H9 (cell line): ENCODE data around the gene KDM5D. TPM values are rescaled to one million over a fixed set of nuclear protein-coding genes. Genes with fewer than 3 reads are reported as not detected.

Experiments used
- DNase-seq: peaks from one replicate; pipeline ENCODE4 v3.0.0-alpha.2; 2017
- H2AFZ ChIP-seq: one replicate; pipeline ENCODE4 v1.6.1; 2013; ENCODE audit warnings: mild to moderate bottlenecking, low read length, control low read depth, moderate library complexity
- H2AK5ac ChIP-seq: 2 replicates; pipeline ENCODE4 v1.6.1; 2013; ENCODE audit warnings: low read length, control low read depth, mixed read lengths; ENCODE audit not compliant: insufficient read length
- H2BK120ac ChIP-seq: one replicate; pipeline ENCODE4 v1.6.1; 2013; ENCODE audit warnings: low read depth, mild to moderate bottlenecking, low read length, control low read depth, inconsistent platforms; ENCODE audit not compliant: poor library complexity, severe bottlenecking
- H2BK12ac ChIP-seq: 2 replicates; pipeline ENCODE4 v1.6.1; 2013; ENCODE audit warnings: low read length, control low read depth, mixed read lengths, low read depth; ENCODE audit not compliant: insufficient read length
- H2BK15ac ChIP-seq: 2 replicates; pipeline ENCODE4 v1.6.1; 2013; ENCODE audit warnings: low read depth, low read length, control low read depth
- H2BK20ac ChIP-seq: one replicate; pipeline ENCODE4 v1.6.1; 2013; ENCODE audit warnings: low read depth, mild to moderate bottlenecking, low read length, control low read depth, inconsistent platforms; ENCODE audit not compliant: poor library complexity, severe bottlenecking
- H2BK5ac ChIP-seq: 2 replicates; pipeline ENCODE4 v1.6.1; 2013; ENCODE audit warnings: low read length, control low read depth, mixed read lengths; ENCODE audit not compliant: insufficient read length
- H3K14ac ChIP-seq: 2 replicates; pipeline ENCODE4 v1.6.1; 2013; ENCODE audit warnings: low read length, control low read depth; ENCODE audit not compliant: insufficient read depth
- H3K18ac ChIP-seq: 2 replicates; pipeline ENCODE4 v1.6.1; 2013; ENCODE audit warnings: low read depth, mild to moderate bottlenecking, mixed read lengths, low read length, control low read depth; ENCODE audit not compliant: insufficient read length
- H3K23ac ChIP-seq: 2 replicates; pipeline ENCODE4 v1.6.1; 2013; ENCODE audit warnings: low read length, control low read depth, mixed read lengths, low read depth; ENCODE audit not compliant: insufficient read length
- H3K23me2 ChIP-seq: 2 replicates; pipeline ENCODE4 v1.6.1; 2013; ENCODE audit warnings: low read depth, mild to moderate bottlenecking, mixed read lengths, low read length, control low read depth; ENCODE audit not compliant: insufficient read length, poor library complexity, severe bottlenecking
- H3K27ac ChIP-seq: 2 replicates; pipeline ENCODE4 v1.5.1; 2013; ENCODE audit warnings: low read length, control low read depth, mixed read lengths, low read depth; ENCODE audit not compliant: insufficient read length
- H3K27me3 ChIP-seq: 2 replicates; pipeline ENCODE4 v1.6.1; 2013; ENCODE audit warnings: low read length, control low read depth, inconsistent platforms; ENCODE audit not compliant: insufficient read depth
- H3K4ac ChIP-seq: 2 replicates; pipeline ENCODE4 v1.6.1; 2013; ENCODE audit warnings: low read depth, mild to moderate bottlenecking, control low read depth, inconsistent platforms, low read length, moderate library complexity
- H3K4me1 ChIP-seq: 2 replicates; pipeline ENCODE4 v1.6.1; 2013; ENCODE audit warnings: low read length, control low read depth, inconsistent platforms; ENCODE audit not compliant: insufficient read depth
- H3K4me2 ChIP-seq: 2 replicates; pipeline ENCODE4 v1.6.1; 2013; ENCODE audit warnings: low read length, control low read depth, mixed read lengths; ENCODE audit not compliant: insufficient read length, insufficient read depth
- H3K56ac ChIP-seq: 2 replicates; pipeline ENCODE4 v1.6.1; 2013; ENCODE audit warnings: low read depth, mild to moderate bottlenecking, mixed read lengths, low read length, control low read depth; ENCODE audit not compliant: insufficient read length
- H3K79me1 ChIP-seq: 2 replicates; pipeline ENCODE4 v1.6.1; 2013; ENCODE audit warnings: low read depth, mild to moderate bottlenecking, moderate library complexity, low read length, control low read depth, inconsistent platforms; ENCODE audit not compliant: insufficient read depth, poor library complexity, severe bottlenecking
- H3K79me2 ChIP-seq: 2 replicates; pipeline ENCODE4 v1.6.1; 2013; ENCODE audit warnings: low read length, control low read depth, inconsistent platforms; ENCODE audit not compliant: insufficient read depth
- H3K9ac ChIP-seq: 2 replicates; pipeline ENCODE4 v1.6.1; 2013; ENCODE audit warnings: low read length, control low read depth, mixed read lengths; ENCODE audit not compliant: insufficient read length; ENCODE audit errors: extremely low read depth
- H3K9me3 ChIP-seq: one replicate; pipeline ENCODE4 v1.6.1; 2013; ENCODE audit warnings: low read depth, low read length, inconsistent platforms; ENCODE audit not compliant: control insufficient read depth
- H3T11ph ChIP-seq: one replicate; pipeline ENCODE4 v1.6.1; 2013; ENCODE audit warnings: mild to moderate bottlenecking, low read length, control low read depth, inconsistent platforms
- H4K20me1 ChIP-seq: one replicate; pipeline ENCODE4 v1.6.1; 2013; ENCODE audit not compliant: control insufficient read depth, insufficient read length, insufficient read depth
- H4K5ac ChIP-seq: 2 replicates; pipeline ENCODE4 v1.6.1; 2013; ENCODE audit warnings: low read depth, mild to moderate bottlenecking, mixed read lengths, low read length, control low read depth; ENCODE audit not compliant: insufficient read length
- H4K8ac ChIP-seq: replicated peaks from 2 replicates; pipeline ENCODE4 v1.6.1; 2013; ENCODE audit warnings: low read length, control low read depth, mixed read lengths, low read depth; ENCODE audit not compliant: insufficient read length
- H4K91ac ChIP-seq: 2 replicates; pipeline ENCODE4 v1.6.1; 2013; ENCODE audit warnings: low read depth, mild to moderate bottlenecking, moderate library complexity, mixed read lengths, low read length, control low read depth; ENCODE audit not compliant: insufficient read length
- H3K27ac Mint-ChIP-seq, 3 experiments: 2 replicates in 2 of 3; 3 replicates in 1 of 3; pipeline ENCODE4 v1.8.0; 2020 to 2021; ENCODE audit warnings: mixed read lengths in 3 of 3, mild to moderate bottlenecking in 1 of 3, moderate library complexity in 1 of 3
- H3K27me3 Mint-ChIP-seq: 2 replicates; pipeline ENCODE4 v1.8.0; 2021; ENCODE audit warnings: low read depth, mild to moderate bottlenecking, moderate library complexity, mixed read lengths
- H3K36me3 Mint-ChIP-seq, 3 experiments: 2 replicates in 2 of 3; 3 replicates in 1 of 3; pipeline ENCODE4 v1.8.0; 2020 to 2021; ENCODE audit warnings: low read depth in 3 of 3, mixed read lengths in 3 of 3; ENCODE audit not compliant: insufficient read depth in 1 of 3
- H3K4me1 Mint-ChIP-seq, 2 experiments: 2 replicates each; pipeline ENCODE4 v1.8.0; 2020; ENCODE audit warnings: mixed read lengths in 2 of 2
- H3K4me3 Mint-ChIP-seq, 2 experiments: 2 replicates in 1 of 2; 3 replicates in 1 of 2; pipeline ENCODE4 v1.8.0; 2020 to 2021; ENCODE audit warnings: mild to moderate bottlenecking in 2 of 2, mixed read lengths in 2 of 2, moderate library complexity in 1 of 2
- H3K9me3 Mint-ChIP-seq, 2 experiments: 2 replicates in 1 of 2; 3 replicates in 1 of 2; pipeline ENCODE4 v1.8.0; 2020; ENCODE audit warnings: mild to moderate bottlenecking in 2 of 2, mixed read lengths in 2 of 2, moderate library complexity in 1 of 2
- CTCF ChIP-seq: fragments of 200-600 bp; sonication (generic); conservative IDR thresholded peaks from 3 replicates; pipeline ENCODE4 v1.8.0; 2021; ENCODE audit warnings: antibody characterized with exemption, mild to moderate bottlenecking
- WGBS: extraction: QIAGEN DNeasy Blood & Tissue Kit; methylation state at CpG from one replicate; pipeline ENCODE4 v1.1.7; 2013; ENCODE audit warnings: missing lambda C conversion rate, low lambda C conversion rate, mixed read lengths; ENCODE audit not compliant: insufficient read length; ENCODE audit errors: extremely low coverage; 5-methylcytosine and 5-hydroxymethylcytosine counted together
- long read RNA-seq: library from polyadenylated mRNA; unstranded; transcript quantifications from one replicate; pipeline ENCODE4 v2.0.0, GENCODE V29; 2020
- total RNA-seq: library from RNA; stranded (reverse); gene quantifications from 2 replicates; pipeline ENCODE4 v1.2.1, GENCODE V29; 2021

KDM5D gene
- not detected in 2 replicates for total RNA-seq
- long read RNA-seq: 0 reads

GRCh38 chrY:19744381-19745378 lies at the start of gene KDM5D:
TSS of gene KDM5D (minus strand) at chrY:19744726. CDS start at chrY:19744534, 192 bp downstream.
- H3K14ac ChIP-seq: no peak within 1 kb of the TSS
- H3K79me1 ChIP-seq: no peaks in the 10 kb centered on the region
- H4K91ac ChIP-seq: no peak within 1 kb of the TSS
- H3K9me3 ChIP-seq: no peaks in the 10 kb centered on the region
- no peak within 1 kb of the TSS for H2BK5ac ChIP-seq
- no peak within 1 kb of the TSS for H3K27ac ChIP-seq
- no peak within 1 kb of the TSS for H2AK5ac ChIP-seq
- WGBS: no CpG with 5 or more reads among the region's 52 CpGs
- Mint-ChIP-seq H3K27ac (no peak within 1 kb of the TSS), H3K4me3 (no peak within 1 kb of the TSS), H3K4me1 (no peaks in the 10 kb centered on the region), H3K9me3 (no peaks in the 10 kb centered on the region), H3K36me3 (no peaks in the 10 kb centered on the region), H3K27me3 (no peaks in the 10 kb centered on the region)
- no peaks in the 10 kb centered on the region for H3K79me2 ChIP-seq
- H2BK15ac ChIP-seq: no peak within 1 kb of the TSS
- no peak within 1 kb of the TSS for H4K5ac ChIP-seq
- H3K23ac ChIP-seq: no peak within 1 kb of the TSS
- no peak within 1 kb of the TSS for H3K18ac ChIP-seq
- no peak within 1 kb of the TSS for H4K8ac ChIP-seq
- H4K20me1 ChIP-seq: no peaks in the 10 kb centered on the region
- no peaks in the 10 kb centered on the region for H3K27me3 ChIP-seq
- no peak within 1 kb of the TSS for H2AFZ ChIP-seq
- TF ChIP-seq CTCF: no peak
- DNase-seq: no peak
- no peak within 1 kb of the TSS for H3K4me2 ChIP-seq
- no peak within 1 kb of the TSS for H2BK120ac ChIP-seq
- no peak within 1 kb of the TSS for H3T11ph ChIP-seq
- H2BK20ac ChIP-seq: no peak within 1 kb of the TSS
- H3K4ac ChIP-seq: no peak within 1 kb of the TSS
- H3K4me1 ChIP-seq: no peaks in the 10 kb centered on the region
- no peaks in the 10 kb centered on the region for H3K23me2 ChIP-seq
- H2BK12ac ChIP-seq: no peak within 1 kb of the TSS
- H3K56ac ChIP-seq: no peak within 1 kb of the TSS
- H3K9ac ChIP-seq: no peak within 1 kb of the TSS
